NCI-H1694 treated with DMSO at 0.1 percent for 48 hours (cell line): ENCODE results near the gene GNG14.
"Not testable (repeated sequence)": the region's sequence is repeated elsewhere in the genome, so short reads cannot be mapped to it uniquely, and the experiment has no call there.

Experiments
- DNase-seq: peaks from one replicate; lab custom pipeline; 2025; lab: John Stamatoyannopoulos, UW

The GNG14 gene

DNA sequence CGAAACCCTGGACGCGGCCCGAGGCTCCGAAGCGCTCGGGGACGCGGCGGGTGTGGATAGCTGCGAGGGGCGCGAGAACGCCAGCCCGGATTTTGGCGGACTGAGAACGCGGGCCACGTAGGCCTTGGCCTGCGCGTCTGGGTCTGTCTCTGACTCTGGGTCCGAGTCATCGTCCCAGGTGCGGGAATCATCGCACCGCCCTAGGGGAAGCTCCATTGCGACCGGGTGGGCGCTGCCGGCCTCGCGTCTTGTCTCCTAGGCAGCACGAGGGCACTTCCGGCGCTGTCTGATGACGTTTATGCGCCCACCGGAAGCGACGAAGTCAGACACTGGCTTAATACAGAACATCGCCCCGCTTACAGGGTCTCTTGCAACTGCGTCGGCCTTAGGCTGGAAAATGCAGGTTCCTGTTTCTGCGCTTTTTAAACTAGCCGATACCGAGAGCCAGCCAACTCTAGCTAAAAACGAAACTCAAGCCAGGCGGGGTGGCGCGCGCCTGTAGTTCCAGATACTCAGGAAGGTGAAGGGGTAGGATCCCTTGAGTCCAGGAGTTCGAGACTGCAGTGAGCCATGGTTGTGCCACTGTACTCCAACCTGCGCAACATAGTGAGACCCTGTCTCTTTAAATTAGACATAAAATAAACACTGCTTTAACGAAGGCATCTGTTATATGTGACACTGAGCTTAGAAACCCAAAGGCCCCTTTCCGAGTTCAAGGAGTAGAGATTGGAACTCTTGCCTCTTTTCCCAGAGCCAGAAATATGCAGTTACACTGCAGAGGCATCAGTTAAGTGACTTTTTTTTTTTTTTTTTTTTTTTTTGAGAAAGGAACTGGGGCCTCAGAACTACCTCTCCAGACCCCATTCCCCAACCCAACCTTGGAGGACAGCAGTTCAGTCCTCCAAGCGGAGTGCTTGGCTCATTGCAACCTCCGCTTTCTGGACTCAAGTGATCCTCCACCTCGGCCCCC, 8.9 kb downstream of the GNG14 start, which contains the start of gene FBXW9:
TSS of gene FBXW9 (minus strand) at position 266 of the 970 bp plus-strand sequence. CDS start at position 216, 50 bp downstream.
- DNase-seq = peak; percentile 85

- DNase-seq = not testable (repeated sequence)
Observed at GRCh38 chr19:12697425-12697824, 9.6 kb downstream of the GNG14 start.

DNA sequence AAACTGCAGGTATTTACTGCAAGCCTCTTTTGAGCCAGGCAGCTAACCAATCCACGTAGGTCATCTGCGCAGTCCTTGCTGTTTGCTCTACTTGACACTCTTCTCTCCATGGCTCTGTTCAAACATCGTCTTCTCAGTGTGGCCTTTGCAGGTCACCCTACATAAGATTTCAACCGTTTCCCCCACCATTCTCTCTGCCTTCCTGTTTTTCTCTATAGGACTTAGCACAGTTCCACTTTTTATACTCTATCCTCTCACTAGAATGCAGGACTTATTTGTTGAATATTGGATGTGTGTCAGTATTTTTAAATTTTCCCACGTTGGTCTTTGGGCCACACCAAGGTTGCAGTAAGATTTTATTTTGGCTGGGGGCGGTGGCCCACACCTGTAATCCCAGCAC, 10.3 kb downstream of the GNG14 start:
- no peak for DNase-seq

DNA sequence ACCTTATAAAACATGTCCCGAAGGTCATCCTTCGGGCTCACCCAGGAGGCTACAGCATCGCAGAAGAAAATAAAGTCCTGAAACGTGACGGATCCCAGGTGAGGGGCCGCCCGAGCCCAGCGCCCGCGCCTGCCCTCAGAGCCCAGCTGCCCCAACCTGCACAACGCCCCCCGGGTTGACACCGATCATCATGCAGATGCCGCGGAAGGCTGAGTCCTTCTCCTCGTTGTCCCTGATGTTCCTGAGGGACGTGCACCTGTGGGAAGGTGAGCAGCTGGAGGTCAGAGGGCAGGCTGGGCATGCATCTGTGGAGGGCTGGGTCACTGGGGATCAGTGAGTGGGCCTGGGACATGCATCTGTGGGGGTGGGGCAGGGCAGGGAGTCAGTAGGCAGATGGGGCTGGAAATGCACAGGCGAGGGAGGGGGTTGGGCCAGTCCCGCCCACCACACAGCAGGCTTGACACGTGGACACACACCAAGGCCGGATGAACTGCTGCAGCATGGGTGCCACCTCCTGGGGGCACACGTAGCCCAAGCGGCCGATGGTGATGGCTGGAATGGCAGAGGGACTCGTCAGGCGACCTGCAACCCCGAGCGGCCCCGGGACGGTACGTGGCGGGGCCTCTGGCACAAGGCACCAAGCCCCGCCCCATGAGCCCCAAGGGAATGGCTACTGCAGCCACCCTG, 13.9 kb downstream of the GNG14 start:
- DNase-seq = no peak

- DNase-seq = peak; percentile 7
Observed at GRCh38 chr19:12703046-12703445, 15.2 kb downstream of the GNG14 start.

GRCh38 chr19:12705169-12705568, 17.4 kb downstream of the GNG14 start:
- DNase-seq = no peak

GRCh38 chr19:12705654-12706331, 18.0 kb downstream of the GNG14 start:
- DNase-seq = no peak

GRCh38 chr19:12706332-12706718, 18.5 kb downstream of the GNG14 start:
- DNase-seq = no peak

DNA sequence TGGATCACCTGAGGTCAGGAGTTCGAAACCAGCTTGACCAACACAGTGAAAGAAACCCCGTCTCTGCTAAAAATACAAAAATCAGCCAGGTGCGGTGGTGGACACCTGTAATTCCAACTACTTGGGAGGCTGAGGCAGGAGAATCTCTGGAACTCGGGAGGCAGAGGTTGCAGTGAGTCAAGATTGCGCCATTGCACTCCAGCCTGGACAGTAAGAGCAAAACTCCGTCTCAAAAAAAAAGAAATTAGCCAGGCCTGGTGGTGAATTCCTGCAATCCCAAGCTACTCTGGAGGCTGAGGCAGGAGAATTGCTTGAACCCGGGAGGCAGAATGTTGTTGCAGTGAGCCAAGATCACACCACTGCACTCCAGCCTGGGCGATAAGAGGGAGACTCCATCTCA, 20.8 kb downstream of the GNG14 start:
- no peak for DNase-seq

- no peak for DNase-seq
Observed at GRCh38 chr19:12711187-12711586, 23.4 kb downstream of the GNG14 start.

- DNase-seq = not testable (repeated sequence)
Observed at GRCh38 chr19:12712077-12712476, 24.3 kb downstream of the GNG14 start.

- not testable (repeated sequence) for DNase-seq
Observed at GRCh38 chr19:12713304-12713703, 25.5 kb downstream of the GNG14 start.

DNA sequence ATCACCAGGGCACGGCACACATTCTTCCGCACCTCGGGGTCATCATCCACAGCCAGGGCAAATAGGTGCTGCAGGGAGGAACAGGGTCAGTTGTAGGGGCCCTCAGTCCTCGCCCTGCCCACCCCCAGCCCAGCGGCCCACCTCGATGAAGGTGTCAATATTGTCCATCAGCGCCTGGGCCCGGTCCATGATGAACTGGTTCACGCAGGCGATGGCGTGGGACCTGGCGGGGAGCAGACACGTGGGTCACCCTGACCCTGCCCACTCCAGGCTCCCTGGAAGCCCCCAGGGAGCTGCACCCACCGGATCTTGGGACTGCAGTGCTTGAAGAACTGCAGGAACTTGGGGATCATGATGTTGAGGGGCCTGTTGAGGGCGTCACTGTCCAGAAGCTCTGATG, 27.3 kb downstream of the GNG14 start:
- no peak for DNase-seq

- no peak for DNase-seq
Observed at GRCh38 chr19:12715929-12716328, 28.1 kb downstream of the GNG14 start.

GRCh38 chr19:12720296-12720695, 32.5 kb downstream of the GNG14 start:
- no peak for DNase-seq

- no peak for DNase-seq
Observed at GRCh38 chr19:12720851-12721655, 33.3 kb downstream of the GNG14 start.

DNA sequence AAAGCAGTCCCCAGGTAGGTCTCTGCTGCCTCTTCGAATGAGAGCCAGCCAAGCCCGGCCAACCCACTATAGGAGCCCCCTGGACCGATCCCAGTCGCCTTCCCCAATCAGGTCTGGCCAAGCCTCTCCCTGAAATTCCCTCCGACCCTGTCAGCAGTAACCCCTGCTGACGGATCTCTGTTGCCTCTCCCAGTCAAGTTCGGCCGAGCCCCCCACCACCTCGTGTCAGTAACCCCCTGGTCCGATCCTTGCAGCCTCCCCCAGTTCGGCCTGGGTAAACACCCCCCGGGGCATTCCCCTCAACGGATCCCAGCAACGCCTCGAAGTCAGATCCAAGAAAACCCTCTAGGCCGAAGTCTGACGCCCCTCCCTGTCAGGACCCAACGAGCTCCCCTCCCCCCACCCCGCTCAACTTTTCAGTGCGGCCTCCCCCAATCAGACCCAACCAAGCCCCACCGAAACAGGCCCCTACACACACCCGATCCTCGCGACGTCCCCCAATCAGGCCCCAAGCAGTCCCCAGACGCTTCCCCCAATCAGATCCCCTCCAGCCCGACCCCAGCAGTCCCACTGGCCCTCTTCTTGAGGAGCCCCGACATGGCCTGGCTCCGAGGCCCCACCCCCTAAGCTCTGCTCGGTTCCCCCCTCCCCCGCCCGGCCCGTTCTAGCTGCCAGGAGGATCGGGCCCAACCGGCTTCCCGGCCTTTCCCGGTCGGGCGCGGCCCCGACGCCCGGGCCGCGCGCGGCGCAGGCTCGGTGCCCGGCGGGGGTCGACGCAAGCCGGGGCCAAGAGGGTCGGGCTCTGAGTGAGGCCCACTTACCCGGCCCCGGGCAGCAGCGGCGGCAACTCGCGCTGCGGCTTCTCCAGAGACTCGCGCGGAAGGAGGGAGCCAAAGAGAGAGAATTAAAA, 34.1 kb downstream of the GNG14 start:
- DNase-seq = no peak

DNA sequence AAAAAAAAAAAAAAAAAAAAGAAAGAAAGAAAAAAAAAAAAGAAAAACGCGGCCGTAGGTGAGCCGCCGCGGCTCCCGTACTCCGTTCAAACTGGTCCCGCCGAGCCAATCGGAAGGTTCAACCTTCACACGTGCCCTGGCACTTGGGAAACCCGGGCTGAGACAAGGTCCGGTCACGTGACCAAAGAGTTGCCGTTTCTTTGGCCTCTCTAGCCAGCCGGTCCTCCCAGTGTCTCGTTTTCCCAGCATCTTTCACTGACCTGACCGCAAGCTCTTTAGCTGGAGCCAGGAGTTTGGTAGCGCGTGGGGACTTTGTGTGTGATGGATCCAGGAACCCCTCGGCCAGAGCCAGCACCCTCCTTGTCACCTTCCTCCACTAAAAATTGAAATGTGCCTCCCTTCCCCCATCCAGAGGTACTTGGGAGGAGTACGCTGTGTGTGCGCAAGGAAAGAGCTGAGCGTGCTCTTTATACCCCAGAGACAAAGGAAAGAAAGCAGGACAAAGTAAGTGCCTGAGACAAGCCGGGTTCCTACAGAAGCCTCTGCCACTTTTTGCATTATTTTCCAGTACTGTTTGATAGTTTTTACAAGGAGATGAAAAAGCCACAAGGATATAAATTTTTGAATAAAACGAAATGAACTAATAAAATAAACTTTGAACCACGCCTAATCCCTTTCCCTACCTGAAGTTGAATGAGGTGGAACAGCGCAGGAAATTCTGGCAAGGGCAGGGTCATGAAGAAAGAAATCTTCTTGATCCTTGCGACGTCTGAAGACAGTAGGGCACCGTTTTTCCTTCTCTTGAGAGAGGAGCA, 35.0 kb downstream of the GNG14 start:
- DNase-seq = peak; percentile 93

DNA sequence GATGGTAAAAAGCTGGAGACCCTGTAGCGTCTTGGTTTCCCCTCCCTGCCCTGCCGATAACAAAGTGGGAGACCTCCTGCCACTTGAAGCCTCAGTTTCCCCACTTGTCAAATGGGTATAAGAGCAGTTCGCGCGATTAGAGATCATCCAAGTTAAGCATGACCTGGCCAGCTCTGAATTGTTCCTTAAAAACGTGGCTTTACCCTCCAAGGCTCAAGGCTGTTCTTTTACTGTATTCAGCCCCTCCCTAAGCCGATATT, 35.5 kb downstream of the GNG14 start:
- DNase-seq = no peak
